GM18498 (cell line): Measurements from ENCODE around the gene ABHD17C.
"Not testable (repeated sequence)": the region's sequence is repeated elsewhere in the genome, so short reads cannot be mapped to it uniquely, and the experiment has no call there.

Experiments
- ATAC-seq: cut with Tn5 transposase; IDR thresholded peaks from one replicate; pipeline ENCODE4 v1.9.1; 2021; ENCODE audit warnings: mild to moderate bottlenecking, moderate library complexity; ENCODE audit not compliant: unreplicated experiment

Gene ABHD17C

DNA sequence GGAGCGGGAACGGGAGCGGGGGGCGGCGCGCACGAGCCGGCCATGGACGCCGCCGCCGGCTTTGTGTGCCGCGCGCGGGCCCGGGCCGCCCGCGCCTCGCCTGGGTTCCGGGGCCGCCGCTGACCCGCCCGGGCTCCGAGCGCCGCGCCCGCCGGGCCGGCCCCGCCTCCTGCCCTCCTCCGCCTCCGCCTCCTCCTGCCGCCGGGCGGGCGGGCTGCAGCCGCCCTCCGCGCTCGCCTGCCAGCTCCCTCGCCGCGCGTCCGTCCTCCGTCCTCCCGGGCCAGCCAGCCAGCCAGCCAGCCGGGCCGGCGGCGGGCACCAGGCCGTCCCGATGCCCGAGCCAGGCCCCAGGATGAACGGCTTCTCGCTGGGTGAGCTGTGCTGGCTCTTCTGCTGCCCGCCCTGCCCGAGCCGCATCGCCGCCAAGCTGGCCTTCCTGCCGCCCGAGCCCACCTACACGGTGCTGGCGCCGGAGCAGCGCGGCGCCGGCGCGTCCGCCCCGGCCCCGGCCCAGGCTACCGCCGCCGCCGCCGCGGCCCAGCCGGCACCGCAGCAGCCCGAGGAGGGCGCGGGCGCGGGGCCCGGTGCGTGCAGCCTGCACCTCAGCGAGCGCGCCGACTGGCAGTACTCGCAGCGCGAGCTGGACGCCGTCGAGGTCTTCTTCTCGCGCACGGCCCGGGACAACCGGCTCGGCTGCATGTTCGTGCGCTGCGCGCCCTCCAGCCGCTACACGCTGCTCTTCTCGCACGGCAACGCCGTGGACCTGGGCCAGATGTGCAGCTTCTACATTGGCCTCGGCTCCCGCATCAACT lies at the start of gene ABHD17C:
ABHD17C (plus strand) TSS at position 212 of the 812 bp plus-strand sequence; CDS start at position 332, 120 bp downstream.
- peak; percentile 86 for ATAC-seq

DNA sequence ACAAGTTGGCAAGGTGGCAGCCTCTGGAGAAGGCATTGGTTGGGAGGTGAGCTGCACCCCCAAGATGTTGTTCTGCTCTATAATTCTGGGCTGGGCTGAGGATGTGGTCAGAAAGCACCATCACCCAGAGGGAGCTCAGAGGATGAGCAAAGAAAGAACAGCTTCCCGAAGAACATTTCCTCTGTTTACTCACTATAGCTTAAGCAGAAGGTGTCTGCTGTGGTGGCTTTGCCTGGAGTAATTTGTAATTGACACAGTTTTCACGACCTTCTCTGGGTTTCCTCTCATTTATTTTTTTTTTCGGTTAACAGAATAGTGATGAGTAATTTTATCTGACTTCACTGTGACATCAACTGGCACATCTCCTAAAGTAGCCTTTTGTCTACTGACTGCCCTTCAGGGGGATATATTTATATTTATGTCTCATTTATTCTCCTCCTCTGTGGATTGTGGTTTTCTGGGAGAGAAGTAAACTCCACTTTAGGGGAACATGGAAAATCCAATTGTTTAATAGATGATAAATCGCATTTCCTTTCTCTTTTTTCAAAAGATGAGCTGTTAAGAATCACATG lies 49.5 kb upstream of the ABHD17C start:
- ATAC-seq: no peak

DNA sequence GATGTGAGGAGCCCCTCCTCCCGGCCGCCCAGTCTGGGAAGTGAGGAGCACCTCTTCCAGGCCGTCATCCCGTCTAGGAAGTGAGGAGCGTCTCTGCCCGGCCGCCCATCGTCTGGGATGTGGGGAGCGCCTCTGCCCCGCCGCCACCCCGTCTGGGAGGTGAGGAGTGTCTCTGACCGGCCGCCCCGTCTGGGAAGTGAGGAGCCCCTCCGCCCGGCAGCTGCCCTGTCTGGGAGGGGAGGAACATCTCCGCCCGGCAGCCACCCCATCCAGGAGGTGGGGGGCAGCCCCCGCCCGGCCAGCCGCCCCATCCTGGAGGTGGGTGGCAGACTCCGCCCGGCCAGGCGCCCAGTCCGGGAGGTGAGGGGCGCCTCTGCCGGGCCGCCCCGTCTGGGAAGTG lies 47.7 kb upstream of the ABHD17C start:
- not testable (repeated sequence) for ATAC-seq

DNA sequence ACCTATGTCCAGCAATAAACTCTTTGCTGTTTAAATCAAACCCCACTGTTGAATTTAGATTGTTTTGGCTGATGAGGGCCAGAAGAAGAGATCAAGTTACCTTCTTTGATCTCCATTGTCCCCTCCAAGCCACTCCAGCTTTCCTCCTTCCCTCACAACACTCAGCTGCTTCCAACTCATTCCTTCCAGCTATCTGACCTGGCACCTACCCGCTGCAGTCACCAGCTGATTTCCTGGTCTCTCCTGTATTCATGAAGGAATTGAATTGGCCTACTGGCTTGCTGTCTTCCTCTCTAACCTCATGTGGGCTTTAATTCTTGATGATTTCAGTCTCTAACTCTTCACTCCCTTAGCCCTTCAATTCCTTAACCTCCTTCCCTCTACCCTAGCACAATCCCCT lies 40.8 kb upstream of the ABHD17C start:
- ATAC-seq: no peak

DNA sequence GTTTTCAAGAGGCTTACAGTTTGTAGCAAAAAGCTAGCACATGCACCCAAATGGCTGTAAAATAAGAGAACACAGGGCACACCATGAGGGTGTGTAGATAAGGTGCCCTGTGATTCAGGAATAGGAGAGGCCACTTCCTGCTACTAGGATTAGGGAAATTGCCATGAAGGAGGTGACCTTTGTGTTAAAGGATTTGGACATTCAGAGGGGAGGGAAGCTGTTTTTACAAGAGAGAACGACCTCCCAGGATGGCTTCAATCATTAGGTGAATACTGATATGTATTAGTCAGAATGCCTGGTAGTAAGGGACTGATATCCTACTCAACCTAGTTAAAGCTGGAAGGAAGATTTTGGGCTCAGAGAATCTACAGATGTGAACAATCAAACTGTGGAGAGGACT lies 35.7 kb upstream of the ABHD17C start:
- ATAC-seq: no peak

DNA sequence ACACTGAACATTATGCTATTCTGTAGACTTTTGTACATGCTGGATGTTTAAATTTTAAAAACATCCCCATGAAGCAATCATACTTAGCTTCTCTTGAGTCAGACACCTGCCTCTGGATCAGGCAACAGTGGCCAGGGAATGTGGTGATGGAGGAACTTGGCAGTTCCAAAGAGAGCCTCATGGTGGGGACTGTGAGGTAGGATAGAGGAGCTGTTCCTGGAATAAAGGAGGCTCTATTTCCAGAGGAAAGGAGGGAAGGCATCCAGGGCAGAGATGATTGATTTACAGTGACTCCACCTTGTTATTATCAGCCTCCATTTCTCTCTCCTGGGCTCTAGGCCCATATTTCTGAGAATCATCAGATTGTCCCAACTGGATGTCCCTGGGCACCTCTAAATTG lies 35.0 kb upstream of the ABHD17C start:
- ATAC-seq: no peak

DNA sequence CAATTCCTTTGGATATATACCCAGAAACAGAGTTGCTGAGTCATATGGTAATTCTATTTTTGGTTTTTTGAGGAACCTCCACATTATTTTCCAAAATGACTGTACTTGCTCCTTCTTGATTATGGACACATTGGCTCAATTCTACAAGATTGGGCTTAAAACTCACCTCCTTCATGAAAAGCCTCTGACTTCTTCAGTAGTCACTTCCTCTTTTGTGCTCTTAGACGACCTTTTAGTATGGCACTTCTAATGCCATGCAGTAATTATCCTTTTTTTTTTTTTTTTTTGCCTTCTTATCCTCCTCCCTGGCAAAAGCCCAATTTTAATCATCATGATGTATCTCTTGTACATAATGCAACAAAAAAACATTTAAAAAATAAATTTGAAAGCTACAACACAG lies 33.0 kb upstream of the ABHD17C start:
- ATAC-seq: no peak

DNA sequence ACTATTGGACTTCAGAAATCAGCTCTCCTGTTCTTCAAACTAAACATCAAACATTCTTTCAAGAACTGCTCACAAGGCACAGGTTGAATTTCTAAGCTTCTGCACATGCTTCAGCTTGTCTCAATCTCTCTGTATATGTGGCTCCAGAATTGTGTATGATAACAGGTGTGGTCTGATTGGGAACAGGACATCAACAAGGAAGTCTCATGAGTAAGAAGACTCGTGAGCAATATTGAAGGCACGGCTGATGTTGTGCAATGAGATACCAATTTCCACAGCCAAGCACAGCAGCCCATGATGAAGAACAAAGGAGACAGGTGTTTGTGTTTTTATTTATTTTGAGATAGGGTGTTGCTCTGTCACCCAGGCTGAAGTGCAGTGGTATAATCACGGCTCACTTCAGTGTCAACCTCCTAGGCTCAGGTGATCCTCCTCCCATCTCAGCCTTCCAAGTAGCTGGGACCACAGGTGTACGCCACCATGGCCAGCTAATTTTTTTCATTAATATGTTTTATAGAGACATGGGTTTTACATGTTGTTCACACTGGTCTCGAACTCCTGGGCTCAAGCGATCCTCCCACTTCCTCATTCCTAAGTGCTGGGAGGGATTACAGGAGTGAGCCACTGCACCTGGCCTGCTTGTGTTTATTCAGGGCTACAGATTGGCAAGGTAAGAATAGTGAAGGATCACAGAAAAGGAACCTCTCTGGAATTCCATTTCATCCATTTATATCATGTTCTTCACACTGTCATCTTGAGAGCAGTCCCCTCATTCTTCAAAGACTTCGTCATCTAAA lies 32.2 kb upstream of the ABHD17C start:
- ATAC-seq: no peak

DNA sequence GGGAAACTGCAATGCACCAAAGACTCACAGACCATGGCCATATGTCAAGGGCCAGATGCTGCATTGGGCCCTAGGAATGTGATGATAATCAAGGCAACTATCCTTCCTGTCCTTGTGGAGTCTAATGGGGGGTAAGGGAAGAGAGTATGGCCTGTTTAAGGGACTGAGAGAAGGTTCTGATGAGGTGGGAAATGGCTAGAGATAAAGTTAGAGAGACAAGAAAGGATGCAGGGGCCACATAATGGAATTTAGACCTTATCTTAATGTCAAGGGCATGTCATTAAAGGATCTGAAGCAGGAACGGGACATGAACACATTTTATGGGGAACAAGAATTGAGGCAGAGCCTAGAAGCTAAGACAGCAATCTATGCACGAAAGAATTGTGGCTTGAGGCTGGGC lies 30.0 kb upstream of the ABHD17C start:
- ATAC-seq: no peak

DNA sequence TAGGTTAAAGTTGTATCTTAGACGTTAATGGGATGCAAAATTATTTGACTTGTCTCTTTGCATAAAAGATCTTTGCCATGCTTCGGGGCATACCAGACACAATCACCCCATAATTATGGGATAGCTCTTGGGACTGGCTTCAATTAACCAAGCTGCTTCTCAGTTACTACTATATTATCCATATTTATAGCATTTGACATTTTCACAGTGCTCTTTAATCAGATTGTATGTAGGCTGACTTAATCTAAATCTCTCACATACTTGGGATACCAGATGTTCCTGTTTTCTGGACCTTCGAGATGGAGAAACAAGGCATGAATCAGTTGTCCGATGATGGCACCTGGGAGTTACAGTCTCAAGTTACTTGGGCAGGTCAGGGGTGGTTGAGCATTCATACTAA lies 27.2 kb upstream of the ABHD17C start:
- ATAC-seq: no peak

DNA sequence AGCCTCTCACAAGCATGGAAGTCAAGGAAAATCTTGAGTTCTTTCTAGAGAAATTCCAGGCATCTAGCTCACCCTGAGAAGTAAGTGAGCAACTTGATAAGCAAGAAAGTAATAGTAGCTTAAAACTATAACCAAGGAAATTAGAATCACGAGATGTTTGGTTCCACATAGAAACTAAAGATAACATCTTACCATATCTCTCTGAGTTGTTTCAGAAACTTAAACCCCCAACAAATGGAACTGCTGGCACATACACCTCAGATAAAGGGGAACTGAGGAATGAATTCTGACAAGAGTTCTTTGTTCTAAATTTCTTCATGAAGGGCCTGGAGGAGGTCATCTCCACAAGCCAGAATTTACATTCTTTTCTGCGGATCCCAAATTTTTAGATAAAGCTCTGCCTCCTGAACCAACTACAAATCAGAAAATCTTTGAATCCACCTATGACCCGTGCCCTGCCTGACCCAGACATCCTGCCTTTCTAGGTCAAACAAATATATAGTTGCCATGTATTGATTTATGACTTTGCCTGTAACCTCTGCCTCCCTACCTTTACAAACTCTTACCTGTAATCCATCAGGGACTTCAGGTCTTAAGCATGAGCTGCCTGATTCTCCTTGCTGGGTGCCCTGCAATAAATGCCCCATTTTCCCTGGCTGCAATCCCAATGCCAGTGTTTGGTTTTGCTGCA lies 26.4 kb upstream of the ABHD17C start:
- no peak for ATAC-seq

DNA sequence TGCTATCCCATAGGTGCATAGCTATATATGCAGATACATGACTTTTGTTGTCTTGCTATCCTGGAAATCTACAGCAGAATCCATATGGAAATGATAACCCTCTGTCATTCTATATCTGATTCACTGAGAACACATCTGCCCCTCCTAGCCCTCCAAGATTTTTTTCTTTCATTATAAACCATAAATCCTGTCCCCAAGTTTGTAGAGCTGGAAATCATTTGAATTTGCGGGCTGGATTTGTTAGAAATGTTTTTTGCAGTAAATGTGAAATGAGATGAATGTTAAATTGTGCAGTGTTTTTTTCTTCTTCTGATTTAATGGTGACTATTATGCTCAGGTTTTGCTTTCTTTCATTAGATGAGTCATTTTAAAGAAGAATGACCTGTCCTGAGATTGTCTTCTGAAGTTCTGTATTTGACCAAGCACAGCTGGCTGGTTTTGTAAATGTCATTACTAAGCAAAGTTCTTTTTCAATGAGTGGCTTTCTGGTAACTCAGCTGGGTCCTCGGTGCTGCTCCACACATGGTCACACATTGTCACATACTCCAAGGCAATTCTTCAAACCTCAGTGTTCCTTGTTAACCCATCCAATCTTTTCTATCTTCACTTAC lies 25.3 kb upstream of the ABHD17C start:
- no peak for ATAC-seq

DNA sequence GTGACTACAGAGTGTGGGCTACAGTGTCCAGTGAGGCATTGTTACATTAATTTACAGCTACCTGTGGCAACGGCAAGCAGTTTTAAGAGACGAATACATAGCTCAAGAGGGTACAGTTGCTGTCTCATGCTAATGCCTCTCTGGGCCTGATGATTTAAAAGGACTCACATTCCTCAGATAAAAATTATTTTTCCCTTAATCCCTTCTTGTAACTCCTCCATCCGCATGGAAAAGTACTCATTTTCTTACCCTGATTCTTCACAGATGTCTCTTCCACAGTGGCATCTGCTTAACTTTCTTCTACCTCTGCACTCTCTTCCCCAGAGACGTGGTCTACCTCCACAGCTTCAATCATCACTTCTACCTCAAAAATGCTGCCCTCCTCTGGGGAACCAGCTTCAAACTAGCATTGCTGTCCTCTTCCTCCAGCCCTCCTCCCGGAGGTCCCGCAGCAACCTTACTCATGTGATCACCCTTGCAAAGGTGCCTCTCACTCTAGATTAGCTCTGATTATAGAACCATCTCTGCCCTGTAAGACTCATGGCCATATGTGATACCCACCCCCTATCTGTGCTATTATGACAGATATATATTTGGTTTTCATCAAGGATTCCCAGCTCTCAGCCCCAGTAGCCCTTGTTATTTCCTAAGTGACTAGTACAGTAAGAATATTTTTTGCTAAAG lies 21.4 kb upstream of the ABHD17C start:
- no peak for ATAC-seq

DNA sequence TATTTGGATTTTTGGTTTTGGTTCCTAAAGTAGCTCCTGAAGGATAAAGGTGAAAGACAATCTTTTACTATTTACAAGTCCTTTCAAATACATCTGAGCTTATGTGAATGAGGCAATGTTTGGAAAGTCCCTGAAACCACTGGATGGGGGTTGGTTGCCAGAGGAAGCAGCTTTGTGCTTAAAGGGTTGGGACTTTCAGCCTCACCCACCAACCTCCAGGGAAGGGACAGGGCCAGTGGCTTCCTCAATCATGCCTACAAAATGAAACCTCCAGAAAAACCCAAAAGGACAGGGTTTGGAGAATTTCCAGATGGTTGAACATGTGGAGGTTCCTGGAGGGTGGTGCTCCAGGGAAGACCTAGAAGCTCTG lies 20.9 kb upstream of the ABHD17C start:
- peak; percentile 54 for ATAC-seq

DNA sequence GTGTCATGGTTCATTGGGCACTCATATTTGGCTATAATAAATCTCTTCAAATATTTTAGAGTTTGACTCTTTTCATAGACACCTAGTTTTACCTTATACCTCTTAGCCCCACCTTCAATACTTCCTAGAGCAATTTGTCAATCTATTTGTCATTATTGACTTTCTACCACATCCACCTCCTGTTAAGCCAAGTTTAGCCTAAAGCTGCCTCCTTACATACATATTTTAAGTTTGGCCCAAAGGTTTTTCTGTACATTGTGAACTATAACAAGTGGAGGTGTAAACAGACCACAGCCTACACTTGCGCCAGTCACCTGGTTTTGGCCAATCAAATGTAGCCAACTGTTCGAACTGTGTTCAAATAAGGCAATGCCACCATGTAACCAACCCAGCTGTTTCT lies 18.1 kb upstream of the ABHD17C start:
- ATAC-seq: no peak

DNA sequence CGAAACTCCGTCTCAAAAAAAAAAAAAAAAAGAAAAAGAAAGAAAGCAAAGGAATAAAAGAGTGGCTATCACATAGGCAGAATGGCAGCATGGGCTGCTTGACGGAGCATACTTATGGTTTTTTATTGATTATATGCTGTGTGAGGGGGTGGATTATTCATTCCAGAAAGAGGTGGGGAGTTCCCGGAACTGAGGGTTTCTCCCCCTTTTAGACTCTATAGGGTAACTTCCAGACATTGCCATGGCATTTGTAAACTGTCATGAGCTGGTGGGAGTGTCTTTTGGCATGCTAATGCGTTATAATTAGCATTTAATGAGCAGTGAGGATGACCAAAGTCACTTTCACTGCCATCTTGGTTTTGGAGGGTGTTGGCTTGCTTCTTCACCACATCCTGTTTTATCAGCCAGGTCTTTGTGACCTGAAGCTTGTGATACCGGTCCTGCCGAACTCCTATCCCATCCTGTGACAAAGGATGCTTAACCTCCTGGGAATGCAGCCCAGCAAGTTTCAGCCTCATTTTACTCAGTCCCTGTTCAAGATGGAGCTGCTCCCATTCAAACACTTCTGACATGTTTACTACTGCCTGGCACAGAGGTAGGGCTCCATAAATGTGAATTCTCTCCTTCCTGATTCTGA lies 15.8 kb upstream of the ABHD17C start:
- ATAC-seq: no peak

DNA sequence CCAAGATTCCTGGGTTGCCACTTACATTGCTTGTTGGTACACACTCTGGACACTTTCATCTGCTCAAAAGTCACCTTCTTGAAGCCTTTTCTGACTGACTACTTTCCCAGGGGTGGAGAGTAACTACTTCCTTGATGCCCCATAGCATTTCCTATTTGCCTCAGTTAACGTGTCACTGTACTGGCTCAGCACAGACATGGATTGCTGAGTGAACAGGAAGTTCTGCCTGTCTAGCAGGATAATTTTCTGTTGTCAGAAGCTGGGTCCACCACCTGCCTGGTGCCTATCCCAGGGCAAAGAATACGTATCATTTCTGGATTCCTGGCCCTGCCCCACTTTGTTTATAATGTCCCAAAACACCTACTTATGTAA lies 15.3 kb upstream of the ABHD17C start:
- ATAC-seq: no peak

DNA sequence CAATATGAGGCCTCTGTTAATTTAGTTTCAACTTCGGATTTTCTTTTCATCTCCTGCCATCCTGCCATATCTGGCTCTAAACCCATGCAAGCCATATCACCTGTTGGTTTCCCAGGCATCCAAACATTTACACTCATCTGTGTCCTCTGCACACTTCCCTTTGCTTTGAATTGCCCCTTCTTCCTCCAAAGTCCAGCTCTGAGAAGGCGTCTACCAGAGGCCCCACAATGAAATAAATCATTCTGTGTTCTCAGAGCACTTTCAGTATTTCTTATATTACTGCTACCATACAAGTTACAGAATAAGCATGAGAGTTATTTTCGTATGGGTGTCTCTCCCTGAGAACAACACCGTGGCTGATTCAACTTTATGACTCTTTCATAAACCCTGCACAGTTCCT lies 12.9 kb upstream of the ABHD17C start:
- ATAC-seq: no peak

DNA sequence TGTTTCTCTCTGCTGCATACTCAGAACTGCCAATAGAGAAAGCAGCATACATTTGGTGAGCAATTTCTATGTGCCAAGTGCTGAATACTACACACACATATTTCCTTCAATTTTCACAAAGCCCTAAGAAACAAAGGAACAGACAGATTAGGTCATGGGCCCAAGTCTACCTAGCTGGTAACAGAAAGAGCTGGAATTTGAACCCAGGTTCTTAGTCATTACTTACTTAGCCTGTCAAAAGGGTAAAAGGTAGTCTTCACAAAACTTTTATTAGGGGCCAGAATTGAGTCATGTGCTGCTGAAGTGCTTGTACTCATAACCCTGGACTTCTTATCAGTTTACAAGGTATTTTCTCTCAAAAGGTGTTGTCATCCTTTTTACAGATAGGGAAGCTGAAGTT lies 10.4 kb upstream of the ABHD17C start:
- ATAC-seq: no peak

DNA sequence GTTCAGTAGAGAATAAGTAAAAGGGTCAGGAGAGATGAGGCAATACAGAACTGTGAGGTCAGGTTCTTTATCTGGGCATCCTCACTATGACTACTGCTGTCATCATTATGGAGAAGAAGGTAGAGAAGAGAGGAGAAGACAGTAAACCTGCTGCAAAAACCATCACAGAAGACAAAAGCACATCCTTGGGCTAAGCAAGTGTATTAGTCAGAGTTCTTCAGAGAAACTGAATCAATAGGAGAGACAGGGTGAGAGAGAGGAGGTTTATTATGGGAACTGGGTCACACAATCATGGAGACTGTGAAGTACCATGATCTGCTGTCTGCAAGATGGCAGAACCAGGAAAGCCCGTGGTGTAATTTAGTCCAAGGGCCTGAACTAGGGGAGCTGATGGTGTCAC lies 9.5 kb upstream of the ABHD17C start:
- ATAC-seq: no peak
